Fibroblast of pulmonary artery (primary cell): Measurements from ENCODE around the gene LNPEP.

ENCODE experiments used
- DNase-seq: peaks from one replicate; pipeline ENCODE4 v3.0.0-alpha.2; 2010; ENCODE audit warnings: low read depth
- H3K4me3 ChIP-seq: replicated peaks from 2 replicates; pipeline ENCODE4 v1.5.1; 2011; ENCODE audit warnings: low read depth, mild to moderate bottlenecking, control low read depth, low read length, moderate library complexity
- TF ChIP-seq, protein P1 (sequence below): IDR thresholded peaks from 2 replicates; pipeline ENCODE4 v1.5.1; 2011; ENCODE audit warnings: mild to moderate bottlenecking, control low read depth, low read length, inconsistent platforms; ENCODE audit errors: missing control alignments

LNPEP gene

DNA sequence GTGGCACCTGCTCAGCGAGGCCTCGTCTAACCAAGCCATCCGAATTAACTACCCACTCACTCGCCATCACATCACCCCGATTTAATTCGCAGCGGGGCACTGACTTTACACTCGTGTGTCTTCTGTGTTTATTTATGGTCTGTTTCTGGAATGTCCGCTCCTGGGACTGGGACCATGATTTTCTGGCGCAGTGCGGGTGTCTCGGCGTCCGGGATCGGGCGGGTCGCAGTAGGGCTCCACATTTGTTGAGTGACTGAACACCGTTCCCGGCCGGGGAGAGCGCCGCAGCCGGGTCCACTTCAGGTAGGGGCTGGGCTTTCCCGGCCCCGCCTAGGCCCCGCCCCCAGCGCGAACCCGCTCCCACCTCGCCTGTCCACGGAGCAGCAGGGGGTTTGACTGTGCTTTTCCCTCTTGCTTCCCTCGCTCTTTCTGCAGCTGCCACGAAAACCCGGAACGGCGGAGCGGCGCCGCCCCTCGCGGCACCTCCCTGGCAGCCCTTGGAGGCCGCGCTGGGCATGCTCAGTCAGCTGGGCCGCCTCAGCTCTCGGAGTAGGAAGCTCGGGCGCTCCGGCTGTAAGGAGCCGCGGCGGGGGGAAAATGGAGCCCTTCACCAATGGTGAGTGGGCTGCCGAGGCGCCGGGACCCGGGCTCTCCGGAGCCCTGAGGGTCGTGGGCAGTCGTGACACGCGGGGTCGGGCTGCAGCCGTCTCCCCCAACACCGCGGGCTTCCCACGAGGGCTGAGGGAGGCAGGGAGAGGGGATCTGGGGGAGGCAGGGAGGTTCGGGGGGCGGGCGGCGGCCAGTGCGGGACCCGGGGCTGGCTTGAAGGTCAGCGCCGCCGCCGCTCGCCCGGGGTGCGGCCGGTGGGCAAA, at the start of gene LNPEP:
Gene LNPEP (plus strand): TSS at position 522 of the 872 bp plus-strand sequence. CDS start 76 bp downstream, at position 598.
- TF ChIP-seq, protein P1, sequence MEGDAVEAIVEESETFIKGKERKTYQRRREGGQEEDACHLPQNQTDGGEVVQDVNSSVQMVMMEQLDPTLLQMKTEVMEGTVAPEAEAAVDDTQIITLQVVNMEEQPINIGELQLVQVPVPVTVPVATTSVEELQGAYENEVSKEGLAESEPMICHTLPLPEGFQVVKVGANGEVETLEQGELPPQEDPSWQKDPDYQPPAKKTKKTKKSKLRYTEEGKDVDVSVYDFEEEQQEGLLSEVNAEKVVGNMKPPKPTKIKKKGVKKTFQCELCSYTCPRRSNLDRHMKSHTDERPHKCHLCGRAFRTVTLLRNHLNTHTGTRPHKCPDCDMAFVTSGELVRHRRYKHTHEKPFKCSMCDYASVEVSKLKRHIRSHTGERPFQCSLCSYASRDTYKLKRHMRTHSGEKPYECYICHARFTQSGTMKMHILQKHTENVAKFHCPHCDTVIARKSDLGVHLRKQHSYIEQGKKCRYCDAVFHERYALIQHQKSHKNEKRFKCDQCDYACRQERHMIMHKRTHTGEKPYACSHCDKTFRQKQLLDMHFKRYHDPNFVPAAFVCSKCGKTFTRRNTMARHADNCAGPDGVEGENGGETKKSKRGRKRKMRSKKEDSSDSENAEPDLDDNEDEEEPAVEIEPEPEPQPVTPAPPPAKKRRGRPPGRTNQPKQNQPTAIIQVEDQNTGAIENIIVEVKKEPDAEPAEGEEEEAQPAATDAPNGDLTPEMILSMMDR, result no peak
- peak; percentile 98 for DNase-seq
- peak within 1 kb of the TSS; percentile 82 for H3K4me3 ChIP-seq

DNA sequence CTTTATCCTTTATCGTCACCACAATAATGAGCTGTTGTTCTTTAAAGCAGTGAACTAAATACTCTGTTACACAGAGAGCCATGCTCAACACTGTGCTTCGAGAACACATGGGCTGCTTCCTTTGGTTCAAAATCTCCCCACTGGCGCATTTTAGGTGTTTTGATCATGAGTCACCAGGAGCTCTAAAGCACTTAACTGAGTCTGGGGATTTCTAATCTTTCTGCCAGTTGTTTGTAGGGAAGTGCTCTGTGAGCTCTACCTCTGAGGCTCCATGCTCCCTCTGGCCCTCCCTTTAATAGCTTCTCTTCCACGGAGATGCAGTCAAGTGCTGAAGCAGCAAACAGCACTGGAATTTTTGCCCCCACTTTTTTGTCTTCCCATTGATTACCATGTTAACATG, 42.5 kb upstream of the LNPEP start:
- DNase-seq, result peak; percentile 85
- TF ChIP-seq, protein P1, result no peak
- H3K4me3 ChIP-seq, result no peak overlapping the region

DNA sequence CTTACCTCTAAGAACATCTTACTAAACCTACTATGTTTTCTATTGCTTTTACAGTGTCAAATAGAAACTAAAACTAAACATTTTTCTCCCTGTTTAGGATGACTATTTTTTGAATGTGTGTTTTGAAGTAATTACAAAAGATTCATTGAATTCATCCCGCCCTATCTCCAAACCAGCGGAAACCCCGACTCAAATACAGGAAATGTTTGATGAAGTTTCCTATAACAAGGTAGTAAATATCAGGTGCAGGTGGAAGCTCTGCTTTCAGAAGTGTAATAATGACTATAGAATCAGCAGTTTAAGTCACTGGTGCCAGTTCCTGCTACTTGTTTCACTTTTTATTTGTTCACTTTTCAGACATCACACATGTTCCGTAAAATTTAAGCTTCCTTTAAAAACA, 39.6 kb upstream of the LNPEP start:
- no peak overlapping the region for H3K4me3 ChIP-seq
- TF ChIP-seq, protein P1, result no peak
- DNase-seq, result no peak

DNA sequence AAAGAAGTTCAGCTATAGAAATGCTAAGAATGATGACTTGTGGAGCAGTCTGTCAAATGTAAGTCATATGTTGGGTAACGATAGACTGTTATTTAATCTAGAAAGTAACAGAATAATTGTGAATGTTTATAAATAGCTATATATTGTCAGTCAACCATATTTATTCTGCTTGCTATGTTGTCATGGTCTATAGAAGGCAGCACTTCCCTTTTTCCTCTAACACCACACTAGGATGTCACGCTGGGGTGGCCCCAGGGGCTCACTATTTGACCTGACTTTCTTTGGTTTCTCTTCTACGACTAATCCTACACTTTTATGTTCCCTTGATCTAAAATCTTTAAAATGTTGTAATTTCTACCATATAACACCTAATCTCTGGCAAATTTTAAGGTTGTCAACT, 39.1 kb upstream of the LNPEP start:
- TF ChIP-seq, protein P1, result no peak
- no peak for DNase-seq
- no peak overlapping the region for H3K4me3 ChIP-seq

DNA sequence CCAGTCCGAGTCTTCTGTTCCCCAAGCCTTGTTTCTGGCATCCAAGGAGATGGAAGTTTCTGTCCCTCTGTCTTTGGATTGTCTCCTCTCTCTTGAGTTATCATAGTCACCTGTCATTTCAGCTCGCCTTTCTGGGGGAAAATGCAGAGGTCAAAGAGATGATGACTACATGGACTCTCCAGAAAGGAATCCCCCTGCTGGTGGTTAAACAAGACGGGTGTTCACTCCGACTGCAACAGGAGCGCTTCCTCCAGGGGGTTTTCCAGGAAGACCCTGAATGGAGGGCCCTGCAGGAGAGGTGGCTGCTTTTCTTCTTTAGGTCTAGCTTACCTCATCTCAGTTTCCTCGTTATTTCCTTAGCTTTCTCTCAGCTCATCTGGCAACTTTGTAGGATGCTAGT, 34.5 kb upstream of the LNPEP start:
- H3K4me3 ChIP-seq, result no peak overlapping the region
- TF ChIP-seq, protein P1, result no peak
- DNase-seq, result no peak

DNA sequence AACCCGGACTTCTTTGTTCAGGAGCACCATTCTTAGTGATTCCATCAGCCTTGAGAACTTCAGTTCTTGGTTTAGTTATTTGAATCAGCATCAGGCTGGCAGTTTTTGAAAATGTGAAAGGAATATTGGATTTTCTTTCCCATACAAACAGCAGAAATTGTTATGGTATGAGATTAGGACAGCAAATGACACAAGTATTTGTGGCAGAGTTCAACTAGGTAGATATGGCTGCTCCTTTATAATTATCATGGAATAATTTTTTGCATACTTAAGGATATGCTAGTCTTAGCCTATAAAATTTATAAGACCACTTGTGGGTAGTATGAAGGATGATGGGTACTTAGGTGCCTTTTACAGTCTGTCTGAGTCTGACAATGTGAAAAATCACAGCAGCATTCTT, 34.0 kb upstream of the LNPEP start:
- TF ChIP-seq, protein P1, result no peak
- no peak for DNase-seq

DNA sequence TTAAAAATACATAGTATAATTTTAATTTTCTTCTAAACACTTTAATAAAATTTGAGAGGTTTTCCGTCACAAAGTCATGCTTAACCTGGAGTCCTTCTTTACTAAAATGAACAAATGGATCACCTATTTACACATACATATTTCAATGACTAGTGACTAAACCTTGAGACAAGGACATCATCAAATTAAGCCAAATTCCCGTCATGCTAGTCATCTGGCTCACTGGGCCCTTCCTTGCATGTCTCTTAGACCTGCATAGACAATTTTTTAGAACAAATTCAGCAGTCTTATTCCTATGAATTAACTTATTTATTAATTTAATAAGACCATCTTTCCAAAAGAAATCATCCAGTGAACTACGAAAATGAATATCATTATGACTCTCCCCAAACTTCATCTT, 33.0 kb upstream of the LNPEP start:
- no peak for DNase-seq
- TF ChIP-seq, protein P1, result no peak
- no peak overlapping the region for H3K4me3 ChIP-seq

More for the DNA sequence above, 34.0 kb upstream of the LNPEP start:
- no peak overlapping the region for H3K4me3 ChIP-seq
